Measurements from ENCODE around the gene MCC.

Gene MCC

GRCh38 chr5:113224605-113225065 lies 263.6 kb downstream of the MCC start:
- no peak for DNase-seq (ENCODE audit: low read depth in 2 of 2)

- DNase-seq (ENCODE audit: low read depth in 2 of 2), result no peak
Measured at GRCh38 chr5:113223831-113224604, 264.2 kb downstream of the MCC start.

GRCh38 chr5:113223315-113223714 lies 264.9 kb downstream of the MCC start:
- no peak for DNase-seq (ENCODE audit: low read depth in 2 of 2)

GRCh38 chr5:113221294-113222176 lies 266.7 kb downstream of the MCC start:
- DNase-seq (ENCODE audit: low read depth in 2 of 2), result no peak

- no peak for DNase-seq (ENCODE audit: low read depth in 2 of 2)
Measured at GRCh38 chr5:113219695-113220094, 268.6 kb downstream of the MCC start.

- DNase-seq (ENCODE audit: low read depth in 2 of 2), result no peak
Measured at GRCh38 chr5:113218906-113219517, 269.2 kb downstream of the MCC start.

- DNase-seq (ENCODE audit: low read depth in 2 of 2), result no peak
Measured at GRCh38 chr5:113218200-113218599, 270.1 kb downstream of the MCC start.

- no peak for DNase-seq (ENCODE audit: low read depth in 2 of 2)
Measured at GRCh38 chr5:113217619-113218184, 270.6 kb downstream of the MCC start.

- no peak for DNase-seq (ENCODE audit: low read depth in 2 of 2)
Measured at GRCh38 chr5:113216545-113216944, 271.7 kb downstream of the MCC start.

GRCh38 chr5:113215401-113216060 lies 272.7 kb downstream of the MCC start:
- no peak for DNase-seq (ENCODE audit: low read depth in 2 of 2)

- no peak for DNase-seq (ENCODE audit: low read depth in 2 of 2)
Measured at GRCh38 chr5:113214606-113215323, 273.5 kb downstream of the MCC start.

- no peak for DNase-seq (ENCODE audit: low read depth in 2 of 2)
Measured at GRCh38 chr5:113213551-113214425, 274.5 kb downstream of the MCC start.

GRCh38 chr5:113212244-113212920 lies 275.9 kb downstream of the MCC start:
- DNase-seq (ENCODE audit: low read depth in 2 of 2), result no peak

GRCh38 chr5:113209498-113209897 lies 278.8 kb downstream of the MCC start:
- DNase-seq (ENCODE audit: low read depth in 2 of 2), result no peak

- no peak for DNase-seq (ENCODE audit: low read depth in 2 of 2)
Measured at GRCh38 chr5:113205807-113206206, 282.4 kb downstream of the MCC start.

GRCh38 chr5:113205323-113205722 lies 282.9 kb downstream of the MCC start:
- DNase-seq (ENCODE audit: low read depth in 2 of 2), result no peak

- no peak for DNase-seq (ENCODE audit: low read depth in 2 of 2)
Measured at GRCh38 chr5:113204525-113205161, 283.6 kb downstream of the MCC start.

- DNase-seq (ENCODE audit: low read depth in 2 of 2), result no peak
Measured at GRCh38 chr5:113203916-113204315, 284.3 kb downstream of the MCC start.
